GM12864 (cell line): Measurements from ENCODE around the gene CARMIL1.

Experiments used
- DNase-seq: peaks from one replicate; pipeline ENCODE4 v3.0.0-alpha.2; 2011; ENCODE audit warnings: low read depth
- H3K4me3 ChIP-seq: 2 replicates; pipeline ENCODE4 v1.5.1; 2011; ENCODE audit warnings: mild to moderate bottlenecking, low read depth, low read length, control low read depth
- CTCF ChIP-seq: IDR thresholded peaks from 2 replicates; pipeline ENCODE4 v1.5.1; 2011; ENCODE audit warnings: low read depth, mild to moderate bottlenecking, moderate library complexity, low read length, control low read depth, inconsistent platforms; ENCODE audit errors: missing control alignments

Gene CARMIL1

DNA sequence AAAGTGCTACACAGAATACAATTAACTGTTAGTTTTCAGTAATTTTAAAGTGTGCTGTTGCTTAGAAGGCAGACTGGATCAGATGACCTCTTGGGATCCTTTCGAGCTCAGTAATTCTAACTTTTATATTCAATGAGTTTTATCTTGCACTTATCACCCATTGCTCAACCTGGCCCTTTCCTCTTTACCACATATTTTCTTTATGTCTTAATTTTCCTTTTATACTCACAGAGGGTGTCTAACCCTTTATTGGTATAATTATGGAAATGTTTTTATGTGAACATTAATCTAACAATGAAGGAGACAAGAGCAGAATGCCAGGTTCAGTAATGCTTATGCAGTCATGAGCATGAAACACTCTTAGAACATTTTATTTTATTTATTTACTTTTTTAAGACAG, 39.7 kb upstream of the CARMIL1 start:
- no peak overlapping the region for H3K4me3 ChIP-seq
- TF ChIP-seq CTCF, result no peak

DNA sequence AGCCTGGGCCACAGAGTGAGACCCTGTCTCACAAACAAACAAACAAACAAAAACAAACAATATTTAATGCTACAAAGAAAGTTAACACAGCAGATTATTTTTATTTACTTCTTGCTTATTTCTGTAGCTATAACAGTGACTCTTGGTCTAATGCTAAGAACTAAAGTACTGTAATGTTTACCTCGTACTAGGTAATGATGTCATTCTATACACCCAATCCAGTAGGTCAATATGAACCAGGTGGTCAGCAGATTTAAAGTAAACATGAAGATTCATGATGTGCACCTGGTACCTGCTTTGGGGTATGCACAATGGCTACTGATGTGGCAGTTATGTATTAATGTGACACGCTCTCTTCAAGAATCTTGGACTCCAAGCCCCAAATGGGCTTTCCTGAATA, 36.6 kb upstream of the CARMIL1 start:
- no peak overlapping the region for H3K4me3 ChIP-seq
- TF ChIP-seq CTCF, result no peak
- no peak for DNase-seq

More for the DNA sequence above, 39.7 kb upstream of the CARMIL1 start:
- no peak for DNase-seq

DNA sequence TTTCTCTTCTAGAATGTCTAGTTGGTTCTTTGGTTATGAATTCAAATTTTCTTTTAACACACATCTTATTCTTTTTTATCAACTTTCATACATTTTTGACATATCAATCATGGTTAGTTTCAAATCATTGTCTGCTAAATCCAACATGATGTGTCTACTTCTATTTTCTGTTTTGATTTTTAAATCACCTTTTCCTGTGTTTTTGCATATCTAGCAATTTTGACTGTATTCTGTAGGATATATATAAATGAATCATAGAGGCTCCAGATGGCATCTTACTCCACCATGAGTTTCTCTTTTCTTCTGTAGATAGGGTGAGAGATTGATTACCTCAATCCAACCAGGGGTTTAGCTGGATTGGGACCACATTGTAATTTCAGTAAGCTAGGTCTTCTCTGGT, 34.3 kb upstream of the CARMIL1 start:
- TF ChIP-seq CTCF, result no peak
- no peak overlapping the region for H3K4me3 ChIP-seq
- DNase-seq, result no peak

DNA sequence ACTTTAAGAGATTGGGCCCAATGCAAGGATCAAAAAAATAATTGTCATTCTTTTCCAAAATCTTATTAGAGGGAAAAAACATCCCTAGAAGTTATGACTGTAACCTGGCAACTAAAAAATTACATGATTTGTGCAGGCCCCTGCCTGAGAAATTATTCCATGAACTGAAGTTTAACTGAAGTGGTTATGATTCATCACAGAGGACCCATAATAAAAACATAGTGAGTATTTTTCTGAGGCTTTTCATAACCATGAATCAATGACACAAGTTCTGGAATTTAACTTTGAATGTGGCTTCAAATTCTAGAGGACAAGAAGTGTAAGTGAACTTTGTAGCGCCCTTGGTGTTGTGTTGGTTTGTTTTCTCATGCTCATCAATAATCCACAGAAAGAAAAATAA, 31.1 kb upstream of the CARMIL1 start:
- no peak for TF ChIP-seq CTCF
- DNase-seq, result no peak
- no peak overlapping the region for H3K4me3 ChIP-seq

GRCh38 chr6:25249133-25249532, 30.0 kb upstream of the CARMIL1 start:
- no peak for DNase-seq
- TF ChIP-seq CTCF, result no peak
- no peak overlapping the region for H3K4me3 ChIP-seq

DNA sequence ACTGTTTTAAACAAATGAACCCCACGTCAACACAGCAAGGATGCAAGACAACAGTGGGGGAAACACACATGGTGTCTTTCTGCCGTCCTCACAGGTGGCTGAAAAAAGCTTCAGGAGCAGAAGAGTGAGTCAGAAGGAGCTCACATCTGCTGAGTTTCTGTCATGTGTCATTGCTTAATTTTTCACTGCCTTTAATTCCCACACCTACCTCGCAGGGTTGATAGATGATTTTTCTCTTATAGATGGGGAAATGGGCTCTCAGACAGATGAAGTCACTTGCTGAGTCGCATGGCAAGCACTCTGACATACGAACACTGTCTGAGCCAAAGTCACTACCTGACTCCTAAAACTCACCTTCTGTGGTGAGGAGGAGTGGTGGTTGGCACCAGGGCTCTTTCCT, 28.3 kb upstream of the CARMIL1 start:
- no peak for DNase-seq

More for the DNA sequence above, 28.3 kb upstream of the CARMIL1 start:
- no peak overlapping the region for H3K4me3 ChIP-seq
- TF ChIP-seq CTCF, result no peak
